Kidney (tissue), 14 donors: ENCODE results near the gene PYGM. TPM values are rescaled to one million over a fixed set of nuclear protein-coding genes. Genes with fewer than 3 reads are reported as not detected.

Experiments used
- DNase-seq, 5 donors: peaks; one replicate each; pipeline ENCODE4 v3.0.0-alpha.2; 2013 to 2020
- FAIRE-seq: peaks from 2 replicates; lab custom pipeline; 2012; peaks lifted over from hg19 to GRCh38; lab: Jason Lieb, UNC
- H3K27ac ChIP-seq, 2 donors: one replicate each; pipeline ENCODE4 v1.7.0; 2013; ENCODE audit warnings: low read depth in 2 of 2, low read length in 2 of 2, inconsistent platforms in 1 of 2
- H3K27me3 ChIP-seq: one replicate; pipeline ENCODE4 v1.7.1; 2013; ENCODE audit warnings: low read length, inconsistent platforms; ENCODE audit not compliant: control insufficient read depth, insufficient read depth
- H3K36me3 ChIP-seq, 3 donors: one replicate each; pipeline versions ENCODE4 v1.7.0 to v1.7.1; 2013; ENCODE audit warnings: low read length in 3 of 3, control low read depth in 1 of 3, inconsistent platforms in 1 of 3; ENCODE audit not compliant: insufficient read depth in 3 of 3, control insufficient read depth in 2 of 3
- H3K4me1 ChIP-seq, 3 donors: one replicate each; pipeline versions ENCODE4 v1.7.0 to v1.7.1; 2013; ENCODE audit warnings: low read length in 3 of 3, inconsistent platforms in 1 of 3, low read depth in 1 of 3; ENCODE audit not compliant: control insufficient read depth in 2 of 3, insufficient read depth in 2 of 3
- H3K4me3 ChIP-seq, 3 donors: one replicate each; pipeline versions ENCODE4 v1.7.0 to v1.8.1; 2013; ENCODE audit warnings: low read length in 3 of 3, control low read depth in 1 of 3, inconsistent platforms in 1 of 3
- H3K9ac ChIP-seq, 3 donors: one replicate each; pipeline versions ENCODE4 v1.7.0 to v1.7.1; 2013; ENCODE audit warnings: low read length in 3 of 3, control low read depth in 1 of 3, inconsistent platforms in 1 of 3
- H3K9me3 ChIP-seq, 3 donors: one replicate each; pipeline versions ENCODE4 v1.7.0 to v1.7.1; 2013; ENCODE audit warnings: low read length in 3 of 3, control low read depth in 1 of 3, inconsistent platforms in 1 of 3; ENCODE audit not compliant: control insufficient read depth in 2 of 3, insufficient read depth in 1 of 3
- CTCF ChIP-seq: IDR thresholded peaks from 3 replicates; pipeline ENCODE4 v1.5.1; 2012; ENCODE audit warnings: mild to moderate bottlenecking, moderate library complexity, borderline replicate concordance; ENCODE audit not compliant: insufficient read depth; ENCODE audit errors: extremely low read depth
- intact Hi-C: fragments of 100-400 bp; cut with DNase I; formaldehyde crosslinking; loops from one replicate; pipeline ENCODE4 v1.11.1; 2022
- polyA plus RNA-seq: library from polyadenylated mRNA; stranded (reverse); fragments of 350-450 nt; fragmentation: Illumina TruSeq; extraction: RNeasy Lipid Tissue Mini Kit (QIAGEN cat#74804); gene quantifications from one replicate; pipeline ENCODE4 v1.2.3, GENCODE V29; 2014; ENCODE audit warnings: low read depth, low replicate concordance; ENCODE audit not compliant: insufficient read depth
- total RNA-seq: library from RNA; stranded (reverse); fragmentation: NEBNext Ultra II Directional; extraction: Animal tissue kit (Norgen Biotek cat#: 25700); gene quantifications from one replicate; pipeline ENCODE4 v1.2.1, GENCODE V29; 2021
- donor health status: control.
- donor health status: control.
- donor health status: control.
- donor health status: control.
- donor health status: control.
- donor health status: DM: yes; HTN: yes; CAD: no.
- donor health status: Normal renal cell carcinoma (clear cell type).

Gene PYGM
- total and polyA plus RNA-seq, 2 donors from 2014 or later, result 2.5 to 8.6 TPM

GRCh38 chr11:64712430-64713015 lies 47.3 kb downstream of the PYGM start:
- no peak overlapping the region for H3K27ac ChIP-seq
- no peak overlapping the region for H3K4me3 ChIP-seq
- H3K9me3 ChIP-seq, result no peaks in the 10 kb centered on the region
- no peak overlapping the region for H3K9ac ChIP-seq
- DNase-seq (peak in 1 of 5 donors; percentile 74), FAIRE-seq (no peak)
- H3K4me1 ChIP-seq, result no peaks in the 10 kb centered on the region
- no peaks in the 10 kb centered on the region for H3K36me3 ChIP-seq
- no peak for TF ChIP-seq CTCF
- intact Hi-C loops, result no loop called here
- peaks cover 18% of the 10 kb centered on the region for H3K27me3 ChIP-seq

- Histone ChIP-seq H3K27me3 (peaks cover 18% of the 10 kb centered on the region), H3K9me3 (no peaks in the 10 kb centered on the region), H3K4me3 (no peak overlapping the region), H3K4me1 (no peaks in the 10 kb centered on the region), H3K9ac (no peak overlapping the region), H3K27ac (no peak overlapping the region), H3K36me3 (no peaks in the 10 kb centered on the region)
- DNase-seq (peak in 1 of 5 donors; percentile 75), FAIRE-seq (no peak)
- no peak for TF ChIP-seq CTCF
- intact Hi-C loops, result no loop called here
Observed at GRCh38 chr11:64711956-64712362, 47.8 kb downstream of the PYGM start.

- Histone ChIP-seq H3K36me3 (no peaks in the 10 kb centered on the region), H3K4me3 (peak overlapping the region in 1 of 3 donors; percentile 11), H3K27ac (no peak overlapping the region), H3K9ac (no peak overlapping the region), H3K9me3 (no peaks in the 10 kb centered on the region), H3K27me3 (peaks cover 18% of the 10 kb centered on the region), H3K4me1 (no peaks in the 10 kb centered on the region)
- DNase-seq, result peak in 3 of 5 donors; percentile 36 to 78 (median 41)
- intact Hi-C loops, result no loop called here
- no peak for TF ChIP-seq CTCF
- FAIRE-seq, result no peak
Observed at GRCh38 chr11:64711138-64711955, 48.4 kb downstream of the PYGM start.
